GM18868 (cell line): ENCODE results near the gene FCGR1A.
"Not testable (repeated sequence)": the region's sequence is repeated elsewhere in the genome, so short reads cannot be mapped to it uniquely, and the experiment has no call there.

Source experiments
- ATAC-seq: cut with Tn5 transposase; IDR thresholded peaks from one replicate; pipeline ENCODE4 v1.9.1; 2021; ENCODE audit warnings: mild to moderate bottlenecking, moderate library complexity; ENCODE audit not compliant: unreplicated experiment

FCGR1A gene

DNA sequence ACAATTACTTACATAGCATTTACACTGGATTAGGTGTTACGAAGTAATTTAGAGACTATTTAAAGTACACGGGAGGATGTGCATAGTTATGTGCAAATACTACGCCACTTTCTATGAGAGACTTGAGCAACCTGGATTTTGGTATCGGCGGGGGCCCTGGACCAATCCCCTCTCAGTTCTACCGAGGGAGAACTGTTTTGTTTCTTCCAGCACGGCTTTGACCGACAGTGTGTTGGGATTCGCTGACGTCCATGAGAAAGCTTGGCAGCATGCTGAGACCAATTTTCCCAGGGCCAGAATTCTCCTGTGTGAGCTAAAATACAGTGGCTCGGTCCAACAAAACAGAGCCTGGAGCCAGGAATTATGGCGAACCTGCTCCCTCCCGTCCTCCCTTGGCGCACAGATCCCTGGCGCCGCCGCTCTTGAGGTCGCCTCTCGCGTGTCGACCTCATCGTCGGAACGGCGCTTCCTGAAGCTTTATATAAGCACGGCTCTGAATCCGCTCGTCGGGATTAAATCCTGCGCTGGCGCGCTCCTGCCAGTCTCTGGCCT lies 49.3 kb downstream of the FCGR1A start:
- peak; percentile 13 for ATAC-seq

DNA sequence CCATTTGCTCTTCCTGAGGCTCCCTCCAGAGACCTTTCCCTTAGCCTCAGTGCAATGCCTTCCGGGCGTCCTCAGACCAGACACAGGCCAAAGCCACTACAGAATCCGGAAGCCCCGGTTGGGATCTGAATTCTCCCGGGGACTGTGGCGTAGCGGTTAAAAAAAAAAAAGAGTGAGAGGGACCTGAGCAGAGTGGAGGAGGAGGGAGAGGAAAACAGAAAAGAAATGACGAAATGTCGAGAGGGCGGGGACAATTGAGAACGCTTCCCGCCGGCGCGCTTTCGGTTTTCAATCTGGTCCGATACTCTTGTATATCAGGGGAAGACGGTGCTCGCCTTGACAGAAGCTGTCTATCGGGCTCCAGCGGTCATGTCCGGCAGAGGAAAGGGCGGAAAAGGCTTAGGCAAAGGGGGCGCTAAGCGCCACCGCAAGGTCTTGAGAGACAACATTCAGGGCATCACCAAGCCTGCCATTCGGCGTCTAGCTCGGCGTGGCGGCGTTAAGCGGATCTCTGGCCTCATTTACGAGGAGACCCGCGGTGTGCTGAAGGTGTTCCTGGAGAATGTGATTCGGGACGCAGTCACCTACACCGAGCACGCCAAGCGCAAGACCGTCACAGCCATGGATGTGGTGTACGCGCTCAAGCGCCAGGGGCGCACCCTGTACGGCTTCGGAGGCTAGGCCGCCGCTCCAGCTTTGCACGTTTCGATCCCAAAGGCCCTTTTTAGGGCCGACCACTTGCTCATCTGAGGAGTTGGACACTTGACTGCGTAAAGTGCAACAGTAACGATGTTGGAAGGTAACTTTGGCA lies 50.0 kb downstream of the FCGR1A start:
- peak; percentile 70 for ATAC-seq

DNA sequence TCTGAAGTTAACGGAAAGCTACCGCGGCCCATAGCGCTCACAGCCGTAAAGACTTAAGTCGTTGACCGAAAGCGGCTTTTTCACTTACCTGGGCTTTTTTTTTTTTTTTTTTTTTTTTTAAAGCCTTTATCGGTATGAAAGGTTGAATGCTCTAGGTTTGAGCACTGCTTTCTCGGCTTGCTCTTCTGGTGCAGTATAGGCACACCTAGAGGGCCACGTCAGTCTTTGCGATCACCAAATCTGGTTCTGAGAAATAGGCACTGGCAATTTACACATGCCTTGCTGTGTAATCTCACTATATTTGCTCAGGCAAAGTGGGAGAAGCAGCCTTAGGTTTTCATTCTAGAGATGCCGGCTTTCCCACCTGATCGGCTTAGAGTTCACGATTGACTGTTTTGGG lies 50.6 kb downstream of the FCGR1A start:
- ATAC-seq: not testable (repeated sequence)

- peak; percentile 26 for ATAC-seq
Measured at GRCh38 chr1:149841149-149841548, 58.7 kb downstream of the FCGR1A start.
